Measurements from ENCODE around the gene PRR32.

Gene PRR32

GRCh38 chrX:126847143-126847542 is 27.6 kb downstream of the PRR32 start:
- no peaks in the 10 kb centered on the region for H3K9me3 ChIP-seq (ENCODE audit: control insufficient read depth in 2 of 2, low read length in 2 of 2)
- no peak overlapping the region for H3K27ac ChIP-seq (ENCODE audit: low read depth in 2 of 2, low read length in 2 of 2)
- no peaks in the 10 kb centered on the region for H3K36me3 ChIP-seq (ENCODE audit: control insufficient read depth in 2 of 2, insufficient read depth in 2 of 2, low read length in 2 of 2)
- H3K9ac ChIP-seq (ENCODE audit: low read depth in 1 of 2, low read length in 2 of 2) = no peak overlapping the region
- no peak overlapping the region for H3K4me3 ChIP-seq (ENCODE audit: low read length in 2 of 2)
- H3K4me1 ChIP-seq (ENCODE audit: control insufficient read depth in 2 of 2, insufficient read depth in 2 of 2, low read length in 2 of 2) = no peaks in the 10 kb centered on the region
- H3K27me3 ChIP-seq (ENCODE audit: control insufficient read depth in 2 of 2, insufficient read depth in 2 of 2, low read length in 2 of 2) = no peaks in the 10 kb centered on the region

GRCh38 chrX:126855839-126856524 is 36.5 kb downstream of the PRR32 start:
- Histone ChIP-seq H3K4me1 (ENCODE audit: control insufficient read depth in 2 of 2, insufficient read depth in 2 of 2, low read length in 2 of 2) (no peaks in the 10 kb centered on the region), H3K27ac (ENCODE audit: low read depth in 2 of 2, low read length in 2 of 2) (no peak overlapping the region), H3K36me3 (ENCODE audit: control insufficient read depth in 2 of 2, insufficient read depth in 2 of 2, low read length in 2 of 2) (no peaks in the 10 kb centered on the region), H3K9ac (ENCODE audit: low read depth in 1 of 2, low read length in 2 of 2) (no peak overlapping the region), H3K9me3 (ENCODE audit: control insufficient read depth in 2 of 2, low read length in 2 of 2) (no peaks in the 10 kb centered on the region), H3K4me3 (ENCODE audit: low read length in 2 of 2) (no peak overlapping the region), H3K27me3 (ENCODE audit: control insufficient read depth in 2 of 2, insufficient read depth in 2 of 2, low read length in 2 of 2) (no peaks in the 10 kb centered on the region)

Data from mucosa of rectum (tissue), 2 donors.